ENCODE data around the gene CNN3.

The CNN3 gene

DNA sequence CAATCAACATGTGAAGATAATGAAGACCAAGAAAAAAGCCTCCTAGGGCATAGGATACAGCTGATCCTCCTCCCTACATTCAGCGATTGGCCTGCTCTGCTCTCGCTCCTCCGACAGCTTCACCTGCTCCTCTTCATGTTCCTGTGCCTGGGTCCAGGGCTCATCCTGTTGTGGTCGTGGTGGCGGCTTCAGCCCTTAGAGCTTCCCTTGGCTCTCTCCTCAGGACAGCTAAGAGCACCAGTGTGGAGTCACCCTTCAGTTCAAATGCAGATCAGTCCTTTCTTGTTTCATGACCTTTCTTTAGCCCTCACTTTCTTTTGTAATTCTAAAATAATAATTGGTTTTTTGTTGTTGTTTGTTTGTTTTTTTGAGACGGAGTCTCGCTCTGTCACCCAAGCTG is 18.7 kb downstream of the CNN3 start:
- no peak for DNase-seq (ENCODE audit: extremely low read depth, low read depth)
- TF ChIP-seq, protein P1, sequence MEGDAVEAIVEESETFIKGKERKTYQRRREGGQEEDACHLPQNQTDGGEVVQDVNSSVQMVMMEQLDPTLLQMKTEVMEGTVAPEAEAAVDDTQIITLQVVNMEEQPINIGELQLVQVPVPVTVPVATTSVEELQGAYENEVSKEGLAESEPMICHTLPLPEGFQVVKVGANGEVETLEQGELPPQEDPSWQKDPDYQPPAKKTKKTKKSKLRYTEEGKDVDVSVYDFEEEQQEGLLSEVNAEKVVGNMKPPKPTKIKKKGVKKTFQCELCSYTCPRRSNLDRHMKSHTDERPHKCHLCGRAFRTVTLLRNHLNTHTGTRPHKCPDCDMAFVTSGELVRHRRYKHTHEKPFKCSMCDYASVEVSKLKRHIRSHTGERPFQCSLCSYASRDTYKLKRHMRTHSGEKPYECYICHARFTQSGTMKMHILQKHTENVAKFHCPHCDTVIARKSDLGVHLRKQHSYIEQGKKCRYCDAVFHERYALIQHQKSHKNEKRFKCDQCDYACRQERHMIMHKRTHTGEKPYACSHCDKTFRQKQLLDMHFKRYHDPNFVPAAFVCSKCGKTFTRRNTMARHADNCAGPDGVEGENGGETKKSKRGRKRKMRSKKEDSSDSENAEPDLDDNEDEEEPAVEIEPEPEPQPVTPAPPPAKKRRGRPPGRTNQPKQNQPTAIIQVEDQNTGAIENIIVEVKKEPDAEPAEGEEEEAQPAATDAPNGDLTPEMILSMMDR (IDR thresholded peaks at IDR 0.05; ENCODE audit: low read depth, low read length): no peak

DNA sequence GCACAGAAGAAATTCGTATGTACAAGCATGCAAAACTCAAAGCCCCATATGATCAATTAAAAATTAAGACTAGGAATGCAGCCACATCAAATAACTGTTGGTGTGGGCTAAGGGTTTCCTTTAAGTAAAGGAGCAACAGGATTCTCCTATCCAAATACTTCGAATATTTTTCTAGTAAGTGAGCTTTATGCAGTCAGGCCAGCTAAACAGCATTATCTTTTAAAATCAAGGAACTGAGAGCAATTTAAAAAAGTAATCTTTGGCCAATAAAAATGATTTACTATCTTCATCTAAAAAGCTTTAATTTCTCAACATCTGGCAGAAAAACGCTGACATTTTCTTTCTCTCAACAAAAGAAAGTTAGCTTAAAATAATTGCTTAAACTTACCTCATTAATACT is 19.8 kb downstream of the CNN3 start:
- no peak for DNase-seq (ENCODE audit: extremely low read depth, low read depth)

DNA sequence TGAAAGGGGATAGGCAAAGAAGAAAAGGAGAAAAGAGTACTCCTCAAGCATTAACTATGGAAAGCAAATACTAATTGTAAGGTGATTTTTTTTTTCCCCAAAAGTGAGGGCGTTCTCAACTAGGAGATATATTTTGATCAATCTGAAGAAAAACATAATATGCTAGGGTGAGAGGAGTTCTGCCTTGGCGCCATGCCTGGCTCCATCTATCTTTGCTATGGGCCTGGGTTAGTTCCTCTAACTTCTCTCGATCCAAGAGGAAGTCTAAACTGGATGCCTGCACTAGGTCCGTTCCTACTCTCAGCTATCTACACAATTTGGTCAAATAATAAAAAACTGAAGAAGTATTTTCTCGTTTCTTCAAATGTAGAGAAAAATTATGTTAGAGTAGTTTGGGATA is 20.5 kb downstream of the CNN3 start:
- TF ChIP-seq, protein P1 (IDR thresholded peaks at IDR 0.05; ENCODE audit: low read depth, low read length): no peak

More for the DNA sequence above, 19.8 kb downstream of the CNN3 start:
- TF ChIP-seq, protein P1 (IDR thresholded peaks at IDR 0.05; ENCODE audit: low read depth, low read length): no peak

DNA sequence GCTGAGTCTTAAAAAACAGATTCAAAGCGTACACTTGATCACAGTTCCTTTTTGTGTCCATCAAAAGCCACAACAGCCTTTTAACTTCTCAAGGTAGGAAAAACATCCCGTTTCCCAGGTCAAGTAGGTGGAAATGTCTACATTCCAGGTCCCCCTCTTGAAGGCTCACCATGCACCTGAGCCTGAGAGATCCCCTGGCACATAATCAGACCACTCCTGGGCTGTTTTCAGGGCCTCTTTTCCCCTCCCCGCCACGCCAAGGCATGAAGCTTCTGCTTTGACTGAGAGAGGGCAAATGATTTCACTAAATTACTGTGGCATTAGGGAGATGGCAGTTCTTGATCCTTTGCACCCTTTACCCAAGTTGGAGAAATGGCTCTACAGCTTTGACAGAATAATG is 21.7 kb downstream of the CNN3 start:
- TF ChIP-seq, protein P1 (IDR thresholded peaks at IDR 0.05; ENCODE audit: low read depth, low read length): no peak
- DNase-seq (ENCODE audit: extremely low read depth, low read depth): no peak

More for the DNA sequence above, 20.5 kb downstream of the CNN3 start:
- no peak for DNase-seq (ENCODE audit: extremely low read depth, low read depth)

DNA sequence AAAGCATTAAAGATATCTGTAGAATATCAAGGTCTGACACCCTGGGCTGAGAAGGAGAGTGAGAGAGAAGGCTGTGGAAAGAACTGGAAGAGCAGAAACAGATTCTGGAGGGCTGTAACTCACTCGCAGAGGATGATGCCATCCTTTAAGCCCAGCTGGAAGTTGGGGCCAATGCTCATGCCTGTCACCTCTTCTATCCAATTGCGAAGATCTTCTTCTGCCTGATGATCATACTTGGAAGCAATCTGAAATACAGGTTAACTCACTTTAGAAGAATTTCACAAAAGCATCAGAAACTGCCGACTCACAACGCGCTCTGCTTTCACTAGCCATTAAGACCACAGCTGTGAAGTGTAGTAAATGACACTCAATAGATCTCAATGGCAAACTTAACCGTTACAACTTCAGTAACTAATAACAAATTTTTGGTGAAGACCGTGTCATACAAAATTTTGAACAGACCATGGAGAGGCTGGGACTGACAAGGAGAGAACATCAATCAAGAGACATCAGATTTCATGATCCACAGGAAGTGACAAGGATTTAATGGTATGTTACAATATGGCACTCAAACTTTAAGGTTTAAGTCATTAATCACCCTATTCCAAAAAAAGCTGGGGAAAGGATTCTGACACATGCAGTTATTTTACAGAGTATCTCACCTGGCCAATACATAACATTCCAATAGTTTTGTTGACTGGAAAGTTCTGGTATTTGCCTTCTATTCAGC is 23.5 kb downstream of the CNN3 start:
- TF ChIP-seq, protein P1 (IDR thresholded peaks at IDR 0.05; ENCODE audit: low read depth, low read length): no peak
- no peak for DNase-seq (ENCODE audit: extremely low read depth, low read depth)

DNA sequence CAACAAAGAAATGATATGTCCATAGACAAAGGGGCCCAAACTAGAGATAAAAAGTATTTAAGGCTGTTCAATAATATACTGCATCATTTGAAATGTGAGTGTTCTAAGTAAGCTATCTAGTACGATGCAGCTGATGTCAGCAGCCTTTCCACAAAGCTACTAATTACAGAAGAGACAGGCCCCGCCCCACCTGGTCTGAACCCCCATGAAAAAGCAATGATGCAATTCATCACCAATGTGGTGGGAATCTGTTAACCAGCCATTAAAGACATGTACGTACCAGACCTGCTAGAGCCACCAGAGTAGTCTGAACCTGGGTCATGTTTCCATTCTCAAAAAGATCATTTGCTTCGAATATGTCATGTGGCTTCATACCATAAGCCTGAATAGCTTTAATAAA is 25.1 kb downstream of the CNN3 start:
- TF ChIP-seq, protein P1 (IDR thresholded peaks at IDR 0.05; ENCODE audit: low read depth, low read length): no peak
- no peak for DNase-seq (ENCODE audit: extremely low read depth, low read depth)

DNA sequence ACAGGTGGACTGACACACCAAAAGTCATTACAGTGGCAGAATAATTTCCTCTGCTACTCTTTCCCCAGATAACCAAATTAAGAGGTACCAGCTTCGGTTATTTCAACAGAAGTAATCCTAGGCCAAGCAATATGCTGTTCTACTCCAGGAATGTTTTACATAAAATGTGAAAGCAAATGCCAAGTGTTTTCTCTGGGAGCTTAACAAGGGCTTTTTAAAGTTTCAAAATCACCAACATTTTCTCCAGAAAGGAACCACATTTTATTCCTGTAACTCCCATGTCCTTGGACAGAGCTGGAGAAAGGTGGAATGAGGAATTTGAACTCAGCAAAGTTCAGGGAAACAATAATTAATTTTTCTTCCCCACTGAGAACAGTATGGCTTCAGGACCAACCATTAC is 27.2 kb downstream of the CNN3 start:
- no peak for DNase-seq (ENCODE audit: extremely low read depth, low read depth)
- TF ChIP-seq, protein P1 (IDR thresholded peaks at IDR 0.05; ENCODE audit: low read depth, low read length): no peak
